ENCODE data around the gene RALGAPA1.

GRCh38 chr14:35661875-35662274, 147.2 kb downstream of the RALGAPA1 start:
- TF ChIP-seq CTCF (IDR thresholded peaks at IDR 0.05; ENCODE audit: low read depth, low read length, missing input control), result no peak
- no peak for TF ChIP-seq RAD21 (IDR thresholded peaks at IDR 0.05)
- TF ChIP-seq SP1 (IDR thresholded peaks at IDR 0.05), result no peak
- TF ChIP-seq ATF3 (IDR thresholded peaks at IDR 0.05), result no peak
- TF ChIP-seq HNF4A (conservative IDR thresholded peaks at IDR 0.05), result no peak
- no peak for TF ChIP-seq YY1 (IDR thresholded peaks at IDR 0.05)
- TF ChIP-seq TAF1 (conservative IDR thresholded peaks at IDR 0.05), result no peak
- no peak for TF ChIP-seq NR2F2 (IDR thresholded peaks at IDR 0.05)
